ENCODE data around the gene ZNF429.
A peak's percentile ranks its signal among the peaks of the same experiment; 100 is the strongest.

GRCh38 chr19:21505459-21506451 lies at the start of gene ZNF429:
- TF ChIP-seq CTCF (IDR thresholded peaks at IDR 0.05) (no peak), EP300 (IDR thresholded peaks at IDR 0.05) (no peak), POLR2A (IDR thresholded peaks at IDR 0.05) (peak in 1 of 2 donors; percentile 54)

Measured in suprapubic skin (tissue), 3 donors.